ENCODE results near the gene LYRM7.
A peak's percentile ranks its signal among the peaks of the same experiment; 100 is the strongest.

The LYRM7 gene

DNA sequence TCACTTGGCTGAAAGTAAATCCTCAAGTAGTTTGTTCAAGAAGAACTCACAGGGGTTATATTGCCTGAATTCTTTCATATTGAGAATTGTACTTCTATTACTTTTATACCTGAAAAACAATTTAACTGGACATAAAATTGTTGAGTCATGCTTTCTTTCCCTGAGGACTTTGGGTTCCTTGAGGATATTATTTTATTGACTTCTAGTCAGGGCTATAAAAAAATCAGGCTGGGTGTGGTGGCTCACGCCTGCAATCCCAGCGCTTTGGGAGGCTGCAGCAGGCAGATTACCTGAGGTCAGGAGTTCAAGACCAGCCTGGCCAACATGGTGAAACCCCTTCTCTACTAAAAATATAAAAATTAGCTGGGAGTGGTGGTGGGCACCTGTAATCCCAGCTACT is 75.2 kb downstream of the LYRM7 start:
- Histone ChIP-seq H2AFZ (ENCODE audit: low read length) (no peak overlapping the region), H3K36me3 (replicated peaks; ENCODE audit: insufficient read depth, low read length) (no peaks in the 10 kb centered on the region), H4K20me1 (ENCODE audit: insufficient read depth, low read length) (no peaks in the 10 kb centered on the region), H3K9ac (ENCODE audit: low read length) (no peak overlapping the region), H3K4me1 (ENCODE audit: low read length) (no peaks in the 10 kb centered on the region), H3K9me3 (replicated peaks; ENCODE audit: insufficient read depth, low read length) (no peaks in the 10 kb centered on the region), H3K4me2 (ENCODE audit: low read depth, low read length) (no peak overlapping the region), H3F3A (ENCODE audit: insufficient read depth, low read length) (no peaks in the 10 kb centered on the region), H3K27me3 (replicated peaks; ENCODE audit: insufficient read depth, low read length) (no peaks in the 10 kb centered on the region), H3K9me2 (replicated peaks; ENCODE audit: insufficient read depth, low read length) (no peaks in the 10 kb centered on the region), H3K4me3 (ENCODE audit: low read length) (no peak overlapping the region), H3K79me2 (ENCODE audit: low read length) (no peaks in the 10 kb centered on the region), H3K27ac (ENCODE audit: low read length) (no peak overlapping the region)
- DNase-seq: no peak
- no peak for TF ChIP-seq EZH2phosphoT487 (IDR thresholded peaks at IDR 0.05; ENCODE audit: low read length)
- TF ChIP-seq, protein P1, sequence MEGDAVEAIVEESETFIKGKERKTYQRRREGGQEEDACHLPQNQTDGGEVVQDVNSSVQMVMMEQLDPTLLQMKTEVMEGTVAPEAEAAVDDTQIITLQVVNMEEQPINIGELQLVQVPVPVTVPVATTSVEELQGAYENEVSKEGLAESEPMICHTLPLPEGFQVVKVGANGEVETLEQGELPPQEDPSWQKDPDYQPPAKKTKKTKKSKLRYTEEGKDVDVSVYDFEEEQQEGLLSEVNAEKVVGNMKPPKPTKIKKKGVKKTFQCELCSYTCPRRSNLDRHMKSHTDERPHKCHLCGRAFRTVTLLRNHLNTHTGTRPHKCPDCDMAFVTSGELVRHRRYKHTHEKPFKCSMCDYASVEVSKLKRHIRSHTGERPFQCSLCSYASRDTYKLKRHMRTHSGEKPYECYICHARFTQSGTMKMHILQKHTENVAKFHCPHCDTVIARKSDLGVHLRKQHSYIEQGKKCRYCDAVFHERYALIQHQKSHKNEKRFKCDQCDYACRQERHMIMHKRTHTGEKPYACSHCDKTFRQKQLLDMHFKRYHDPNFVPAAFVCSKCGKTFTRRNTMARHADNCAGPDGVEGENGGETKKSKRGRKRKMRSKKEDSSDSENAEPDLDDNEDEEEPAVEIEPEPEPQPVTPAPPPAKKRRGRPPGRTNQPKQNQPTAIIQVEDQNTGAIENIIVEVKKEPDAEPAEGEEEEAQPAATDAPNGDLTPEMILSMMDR (IDR thresholded peaks at IDR 0.05; ENCODE audit: low read length): no peak
- no peak for TF ChIP-seq EZH2 (optimal IDR thresholded peaks at IDR 0.05; ENCODE audit: low read depth, low read length)

DNA sequence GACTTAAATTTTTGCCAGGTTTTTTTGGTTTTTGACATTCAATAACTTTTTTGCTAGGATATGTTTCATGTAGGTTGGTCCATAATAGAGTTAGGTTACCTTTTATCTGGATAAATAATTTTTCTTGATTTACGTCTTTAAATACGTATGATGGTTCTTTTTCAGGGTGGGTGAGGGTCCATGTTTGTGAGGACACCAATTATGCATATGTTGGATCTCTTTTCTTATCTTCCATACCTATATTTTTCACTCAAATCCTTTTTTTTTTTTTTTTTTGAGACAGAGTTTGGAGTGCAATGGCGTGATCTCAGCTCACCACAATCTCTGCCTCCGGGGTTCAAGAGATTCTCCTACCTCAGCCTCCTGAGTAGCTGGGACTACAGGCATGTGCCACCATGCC is 75.8 kb downstream of the LYRM7 start:
- no peaks in the 10 kb centered on the region for H3F3A ChIP-seq (ENCODE audit: insufficient read depth, low read length)

DNA sequence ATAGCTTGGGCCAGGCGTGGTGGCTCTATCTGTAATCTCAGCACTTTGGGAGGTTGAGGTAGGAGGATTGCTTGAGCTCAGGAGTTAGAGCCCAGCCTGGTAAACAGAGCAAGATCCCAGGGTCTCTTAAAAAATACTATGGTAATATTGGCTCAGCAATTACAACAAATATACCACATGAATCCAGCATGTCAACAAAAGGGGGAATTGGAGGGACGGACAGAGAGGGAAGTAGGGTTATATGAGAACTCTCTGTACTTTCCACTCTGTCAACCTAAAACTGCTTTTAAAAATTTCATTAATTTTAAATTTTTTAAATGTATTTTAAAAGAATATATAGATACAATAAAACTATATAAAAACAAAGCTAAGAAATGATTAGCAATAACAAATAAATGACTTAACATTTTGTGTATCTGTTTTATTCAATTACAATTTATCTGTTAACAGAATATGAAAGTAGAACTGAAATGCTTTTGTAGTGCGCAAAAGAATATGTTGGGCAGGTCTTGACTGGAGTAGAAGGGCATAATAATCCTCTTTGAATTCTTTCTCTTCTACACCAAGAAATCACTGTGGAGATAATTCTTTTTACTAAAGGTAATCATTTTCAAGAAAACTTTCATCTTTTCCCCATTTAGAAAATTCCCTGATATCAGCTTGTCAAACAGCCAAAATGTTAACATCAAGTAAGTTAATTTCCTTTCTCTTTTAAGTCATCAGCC is 80.2 kb downstream of the LYRM7 start:
- Histone ChIP-seq H3K27ac (ENCODE audit: low read length) (0 out of 2 replicates have a peak overlapping the region, but pooled peaks have one; percentile 10), H2AFZ (ENCODE audit: low read length) (no peak overlapping the region), H3K36me3 (replicated peaks; ENCODE audit: insufficient read depth, low read length) (no peaks in the 10 kb centered on the region), H3K9ac (ENCODE audit: low read length) (no peak overlapping the region), H3K9me3 (replicated peaks; ENCODE audit: insufficient read depth, low read length) (no peaks in the 10 kb centered on the region), H3K4me3 (ENCODE audit: low read length) (no peak overlapping the region), H4K20me1 (ENCODE audit: insufficient read depth, low read length) (no peaks in the 10 kb centered on the region), H3F3A (ENCODE audit: insufficient read depth, low read length) (peaks cover 17% of the 10 kb centered on the region), H3K27me3 (replicated peaks; ENCODE audit: insufficient read depth, low read length) (no peaks in the 10 kb centered on the region), H3K79me2 (ENCODE audit: low read length) (0 out of 2 replicates have a peak, but pooled peaks cover 6% of the 10 kb centered on the region), H3K9me2 (replicated peaks; ENCODE audit: insufficient read depth, low read length) (no peaks in the 10 kb centered on the region), H3K4me1 (ENCODE audit: low read length) (peaks cover 22% of the 10 kb centered on the region), H3K4me2 (ENCODE audit: low read depth, low read length) (peak overlapping the region; percentile 35)
- no peak for DNase-seq
- TF ChIP-seq, protein P1 (IDR thresholded peaks at IDR 0.05; ENCODE audit: low read length): no peak
- no peak for TF ChIP-seq EZH2 (optimal IDR thresholded peaks at IDR 0.05; ENCODE audit: low read depth, low read length)

More for the DNA sequence above, 75.8 kb downstream of the LYRM7 start:
- Histone ChIP-seq H3K79me2 (ENCODE audit: low read length) (no peaks in the 10 kb centered on the region), H3K9ac (ENCODE audit: low read length) (no peak overlapping the region), H2AFZ (ENCODE audit: low read length) (no peak overlapping the region), H4K20me1 (ENCODE audit: insufficient read depth, low read length) (no peaks in the 10 kb centered on the region), H3K27me3 (replicated peaks; ENCODE audit: insufficient read depth, low read length) (no peaks in the 10 kb centered on the region), H3K4me1 (ENCODE audit: low read length) (peaks cover 5% of the 10 kb centered on the region; the same call in 1 of the 2 replicates), H3K9me3 (replicated peaks; ENCODE audit: insufficient read depth, low read length) (no peaks in the 10 kb centered on the region), H3K4me3 (ENCODE audit: low read length) (no peak overlapping the region), H3K4me2 (ENCODE audit: low read depth, low read length) (no peak overlapping the region), H3K27ac (ENCODE audit: low read length) (no peak overlapping the region), H3K9me2 (replicated peaks; ENCODE audit: insufficient read depth, low read length) (no peaks in the 10 kb centered on the region), H3K36me3 (replicated peaks; ENCODE audit: insufficient read depth, low read length) (no peaks in the 10 kb centered on the region)
- no peak for DNase-seq
- no peak for TF ChIP-seq EZH2phosphoT487 (IDR thresholded peaks at IDR 0.05; ENCODE audit: low read length)
- TF ChIP-seq, protein P1 (IDR thresholded peaks at IDR 0.05; ENCODE audit: low read length): no peak
- TF ChIP-seq EZH2 (optimal IDR thresholded peaks at IDR 0.05; ENCODE audit: low read depth, low read length): no peak

All from MM.1S (cell line).